SW 1271 (cell line): ENCODE results near the gene LMX1A.
A peak's percentile ranks its signal among the peaks of the same experiment; 100 is the strongest.

Experiments
- DNase-seq, 2 experiments: peaks; one replicate each; lab custom pipeline; 2025; lab: John Stamatoyannopoulos, UW

LMX1A gene

GRCh38 chr1:165355977-165356811 is at the start of gene LMX1A:
TSS of gene LMX1A (minus strand) at chr1:165356715. CDS start at chr1:165355559, 1,156 bp downstream.
- DNase-seq = no peak

DNA sequence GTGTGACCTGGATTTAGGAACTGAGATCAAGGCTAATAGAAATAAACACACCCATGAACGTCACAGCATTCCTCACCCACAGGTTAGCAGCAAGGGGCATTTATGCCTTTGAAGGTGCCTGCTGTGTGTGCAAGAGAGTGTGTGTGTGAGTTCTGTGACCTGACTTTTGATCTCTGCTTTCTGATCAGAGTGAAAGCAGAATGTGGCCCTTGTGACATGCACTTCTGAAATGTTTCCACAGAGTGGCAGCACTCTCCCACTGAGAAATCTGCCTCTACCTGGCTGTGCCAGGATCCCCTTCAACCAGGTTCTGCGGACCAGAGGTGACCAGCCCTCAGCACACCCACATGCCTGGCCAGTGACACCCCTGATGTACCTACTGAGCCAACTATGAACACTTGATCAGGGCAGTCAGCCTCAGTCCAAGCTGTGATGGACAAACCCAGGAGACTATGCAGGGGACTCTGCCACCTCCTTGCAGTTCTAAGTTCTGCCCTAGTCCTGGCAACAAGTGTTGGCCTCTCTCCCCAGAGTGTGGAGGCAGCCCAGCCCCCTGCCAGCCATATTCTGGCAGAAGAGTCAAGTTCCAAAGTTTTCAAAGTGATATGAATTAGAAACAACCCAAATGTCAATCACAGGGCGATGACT is 47.4 kb upstream of the LMX1A start:
- peak in 1 of 2 experiments; percentile 10 for DNase-seq

DNA sequence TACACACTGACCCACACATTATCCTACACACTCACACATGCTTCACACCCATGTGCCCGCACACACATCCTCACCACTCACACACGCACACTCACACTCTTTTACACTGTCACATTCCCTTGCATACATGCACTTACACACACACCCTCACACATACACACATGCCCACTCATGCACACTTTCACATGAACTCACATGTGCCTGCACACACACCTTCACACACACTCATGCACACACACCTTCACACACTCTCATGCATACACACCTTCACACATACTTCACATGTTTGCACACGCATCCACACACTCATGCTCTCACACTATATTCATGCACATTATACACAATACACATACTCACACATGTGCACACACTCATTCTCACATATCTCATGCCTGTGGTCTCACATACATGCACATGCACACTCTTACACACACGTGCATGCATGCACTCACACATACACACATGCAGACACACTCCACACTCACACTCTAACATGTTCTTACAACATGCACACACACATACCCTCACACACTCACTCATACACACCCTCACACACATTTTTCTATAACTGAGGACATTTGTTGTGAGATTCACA is 46.1 kb upstream of the LMX1A start:
- DNase-seq = no peak

- no peak for DNase-seq
Measured at GRCh38 chr1:165397944-165398343, 41.4 kb upstream of the LMX1A start.

DNA sequence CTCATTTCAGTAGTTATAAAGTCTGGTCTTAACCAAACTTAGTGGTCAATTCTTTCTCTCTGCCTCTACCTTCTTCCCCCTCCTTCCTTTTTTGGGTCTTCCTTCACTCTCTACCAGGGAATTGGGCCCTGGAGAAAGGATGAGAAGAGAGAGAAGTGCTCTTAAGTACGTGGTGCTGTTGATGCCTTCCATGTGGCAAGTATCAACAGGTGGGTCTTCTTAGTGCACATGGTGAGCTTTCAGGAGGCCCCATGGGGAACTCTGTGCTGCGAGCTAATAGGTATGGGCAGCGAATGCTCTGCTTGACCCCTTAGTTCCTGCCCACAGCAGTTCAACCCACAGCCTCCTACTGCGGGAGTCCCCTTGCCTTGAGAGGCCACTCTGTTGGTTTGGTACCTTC is 39.4 kb upstream of the LMX1A start:
- no peak for DNase-seq

- no peak for DNase-seq
Measured at GRCh38 chr1:165395478-165395877, 39.0 kb upstream of the LMX1A start.

GRCh38 chr1:165392634-165393571 is 36.4 kb upstream of the LMX1A start:
- peak in 1 of 2 experiments; percentile 37 for DNase-seq

GRCh38 chr1:165389609-165390008 is 33.1 kb upstream of the LMX1A start:
- DNase-seq = no peak

DNA sequence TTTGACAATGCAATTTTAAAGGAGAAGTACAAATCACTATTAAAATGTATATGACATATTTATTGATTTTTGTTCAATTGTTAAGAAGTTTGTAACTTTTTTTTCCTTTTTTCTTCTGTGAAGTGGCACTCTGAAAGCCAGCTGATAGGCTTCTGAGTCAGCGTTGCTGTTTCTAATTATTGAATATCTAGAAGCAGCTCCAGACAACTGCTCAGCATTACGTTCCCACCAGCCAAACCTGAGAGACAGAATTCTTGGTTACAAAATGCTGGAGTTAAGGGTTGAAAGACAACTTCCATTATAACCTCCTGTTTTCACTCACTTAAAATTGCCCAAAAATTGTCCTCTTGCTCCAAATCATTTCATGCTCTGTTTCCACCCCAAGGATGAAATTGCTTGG is 31.4 kb upstream of the LMX1A start:
- no peak for DNase-seq

DNA sequence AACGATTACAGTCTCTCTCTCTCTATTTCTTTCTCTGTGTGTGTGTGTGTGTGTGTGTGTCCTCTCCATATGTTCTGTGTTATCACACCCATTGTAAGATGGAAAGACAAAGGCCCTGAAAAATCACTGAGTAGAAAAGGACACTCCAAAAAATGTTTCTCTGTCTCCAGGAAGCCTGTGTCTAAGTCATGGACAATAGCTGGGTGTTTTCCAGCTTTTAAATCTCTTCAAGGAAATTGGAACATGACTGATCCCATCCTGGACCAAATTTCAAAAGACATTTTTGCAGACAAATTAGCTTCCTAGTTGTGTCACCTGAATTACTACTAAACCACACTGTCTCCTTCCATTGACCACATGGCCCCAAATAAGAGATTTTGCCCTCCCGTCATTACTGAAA is 31.0 kb upstream of the LMX1A start:
- DNase-seq = no peak

DNA sequence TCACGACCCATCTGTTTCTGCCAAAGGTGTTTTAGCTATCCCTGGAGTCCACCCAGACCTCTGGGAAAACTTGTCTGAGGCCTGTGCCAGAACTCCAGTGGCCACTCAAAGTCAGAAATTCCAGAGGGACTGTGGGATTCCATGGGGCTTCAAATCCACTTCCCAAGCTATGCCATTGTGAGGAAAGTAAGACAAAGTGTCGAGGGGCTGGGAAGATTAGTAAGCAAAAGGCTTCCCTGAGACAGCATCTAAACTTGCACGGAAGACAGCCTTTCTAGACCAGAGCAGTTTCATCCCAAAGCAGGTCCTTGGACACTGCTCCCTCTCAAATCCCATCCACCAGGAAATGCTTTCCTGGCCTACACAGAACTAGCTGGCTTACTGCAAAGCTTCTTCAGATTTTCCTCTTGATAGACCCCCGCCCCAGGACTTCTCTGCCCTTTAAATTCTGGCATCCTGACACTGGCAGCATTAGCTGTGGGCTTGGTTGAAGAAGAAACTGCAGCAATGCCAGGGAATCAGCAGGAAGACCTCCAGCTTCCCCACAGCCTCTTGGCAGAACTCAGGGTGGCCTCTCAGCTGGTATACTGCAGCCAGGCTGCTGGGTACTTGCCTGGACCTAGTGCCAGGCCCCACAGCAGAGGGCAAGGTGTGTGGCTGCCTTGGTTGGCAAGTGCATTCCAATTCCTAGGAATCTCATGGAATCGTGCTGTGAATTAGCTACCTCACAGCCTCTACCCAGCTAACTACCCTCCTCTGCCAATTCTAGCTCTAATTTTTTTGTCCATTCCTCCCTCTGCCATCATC is 27.3 kb upstream of the LMX1A start:
- no peak for DNase-seq

DNA sequence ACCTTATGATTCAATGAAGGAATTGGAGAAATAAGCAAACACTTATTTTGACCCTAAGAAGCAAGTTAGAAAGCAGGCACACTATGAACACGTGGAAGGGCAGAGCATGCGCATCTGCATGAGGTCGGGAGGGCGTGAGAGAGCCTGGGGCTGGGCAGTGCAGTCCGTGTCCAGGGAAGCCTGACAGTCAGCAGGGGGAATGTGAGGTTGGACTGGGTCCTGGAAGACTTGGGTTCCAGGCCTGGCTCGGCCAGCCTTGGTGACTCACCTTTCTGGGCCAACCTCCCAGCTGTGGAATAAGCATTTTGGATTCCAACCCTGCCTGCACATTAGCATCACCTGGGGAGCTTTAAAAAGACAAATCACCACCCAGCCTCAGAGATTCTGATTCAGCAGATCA is 26.6 kb upstream of the LMX1A start:
- no peak for DNase-seq

- DNase-seq = no peak
Measured at GRCh38 chr1:165381745-165382505, 25.4 kb upstream of the LMX1A start.

GRCh38 chr1:165376811-165377311 is 20.3 kb upstream of the LMX1A start:
- DNase-seq = no peak

DNA sequence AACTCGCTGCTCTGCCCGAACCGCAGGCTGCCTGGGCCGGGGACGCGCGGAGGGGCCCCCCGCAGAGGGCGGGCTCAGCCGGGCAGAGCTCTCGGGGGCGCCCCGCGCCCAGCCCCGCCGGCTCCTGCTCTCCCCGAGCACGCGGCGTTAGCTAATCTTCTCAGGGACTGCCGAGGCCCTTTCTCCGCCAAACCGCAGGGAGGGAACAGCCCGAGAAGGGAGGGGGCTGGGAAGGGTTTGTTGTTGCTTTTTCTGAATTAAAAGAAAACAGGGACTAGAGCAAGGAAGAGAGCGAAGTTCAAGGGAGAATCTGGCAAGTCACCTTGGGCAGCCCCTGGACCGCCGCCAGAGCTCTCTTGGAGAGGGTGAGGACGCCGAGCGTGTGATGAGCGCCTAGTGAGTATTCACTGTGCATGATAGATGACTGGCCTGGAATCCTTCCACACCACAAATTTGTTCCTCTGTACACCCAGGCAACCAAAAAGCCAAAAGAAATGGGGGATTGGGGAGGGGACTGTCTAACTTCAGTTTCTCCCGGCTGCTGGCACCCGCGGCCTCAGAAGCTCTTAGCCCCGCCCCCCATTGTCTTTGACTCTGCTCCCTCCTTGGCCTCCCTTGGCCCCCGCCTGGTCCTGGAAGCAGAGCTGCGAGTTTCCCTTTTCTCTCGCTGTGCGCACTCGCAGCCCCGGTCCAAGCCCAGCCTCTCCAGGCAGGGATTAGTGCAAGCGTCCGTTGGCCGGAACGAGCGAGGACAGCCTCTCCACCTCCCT is 19.7 kb upstream of the LMX1A start:
- DNase-seq = no peak

DNA sequence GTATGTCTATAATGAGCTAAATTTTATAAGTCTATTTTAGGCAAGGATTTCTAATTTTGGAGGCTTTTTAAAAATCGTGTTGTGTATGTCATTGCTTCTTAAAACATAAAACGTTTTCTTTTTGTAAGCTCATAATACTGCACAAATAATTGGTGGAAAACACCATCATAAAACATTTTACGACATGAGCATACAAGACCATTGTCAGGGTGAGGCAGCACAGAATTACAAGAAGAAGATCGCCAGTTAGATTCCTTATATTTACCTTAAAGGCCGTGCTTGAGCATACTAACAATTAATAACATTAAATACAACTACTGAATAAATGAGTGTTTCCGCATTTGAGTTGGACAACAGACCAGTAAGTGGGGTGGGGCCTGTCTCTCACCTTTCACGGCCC is 19.1 kb upstream of the LMX1A start:
- no peak for DNase-seq

DNA sequence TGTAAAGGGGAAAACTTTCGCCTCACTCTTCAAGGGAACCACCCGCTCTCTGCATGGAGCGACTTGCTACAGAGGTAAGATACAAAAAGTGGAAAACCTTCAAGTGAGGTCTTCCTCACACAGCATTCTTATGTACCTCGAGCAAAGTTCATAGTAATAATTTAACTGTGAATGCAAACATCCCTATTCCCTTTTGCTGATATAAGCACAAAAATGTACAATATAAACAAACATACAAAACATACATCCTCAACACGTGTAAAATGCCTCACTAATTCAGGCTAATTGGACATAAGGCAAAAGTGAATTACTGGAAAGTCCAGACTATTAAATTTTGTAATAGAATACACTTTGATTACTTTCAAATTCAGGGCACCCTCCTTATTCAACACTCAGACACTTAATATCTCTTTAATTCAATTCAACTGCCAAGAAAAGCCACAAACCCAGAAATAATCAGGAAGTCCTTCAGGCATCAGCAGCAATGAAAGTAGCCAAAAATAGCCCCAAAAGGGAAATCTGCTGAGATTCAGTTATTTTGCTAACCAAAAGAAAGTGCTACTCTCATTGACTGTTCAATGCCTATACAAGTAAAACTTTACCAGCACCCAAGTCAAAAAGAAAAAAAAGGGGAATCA is 15.2 kb upstream of the LMX1A start:
- no peak for DNase-seq

DNA sequence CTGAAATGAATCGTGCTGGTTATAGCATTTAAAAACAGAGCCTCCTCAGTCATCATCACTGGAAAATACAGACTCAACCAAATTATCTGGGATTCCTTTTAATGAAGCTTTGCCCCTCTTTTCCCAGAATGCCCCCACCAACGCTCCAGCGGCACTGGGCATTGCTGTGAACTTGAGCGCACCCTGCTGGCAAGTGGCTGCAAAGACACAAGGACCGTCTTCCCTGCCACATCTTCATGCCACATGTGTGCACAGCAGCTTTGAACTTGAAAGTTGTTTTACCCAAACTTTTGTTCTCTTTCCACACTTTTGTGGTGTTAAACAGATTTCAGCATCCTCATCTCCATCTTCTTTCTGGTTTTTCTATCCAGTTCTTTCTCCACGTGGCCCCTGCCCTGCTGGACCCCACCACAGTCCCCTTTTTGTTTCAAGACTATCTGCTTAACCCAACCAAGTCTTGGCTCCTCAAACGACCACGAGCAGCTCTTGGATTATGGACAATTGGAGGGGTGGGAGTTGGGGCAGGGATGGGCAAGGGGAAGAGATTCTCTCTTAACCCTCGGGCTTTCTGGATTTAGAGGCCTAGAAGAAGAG is 12.8 kb upstream of the LMX1A start:
- peak in 1 of 2 experiments; percentile 6 for DNase-seq
